Prostate gland (tissue), 2 donors: ENCODE results near the gene CCIN. TPM values are rescaled to one million over a fixed set of nuclear protein-coding genes. Genes with fewer than 3 reads are reported as not detected.

Experiments used
- DNase-seq: peaks from one replicate; pipeline ENCODE4 v3.0.0-alpha.2; 2019; ENCODE audit warnings: low spot score
- H3K27ac ChIP-seq, 2 donors: fragments of 200-600 bp; sonication (generic); 2 replicates each; pipeline ENCODE4 v1.5.1; 2017 to 2019
- H3K27me3 ChIP-seq: fragments of 200-600 bp; sonication (generic); replicated peaks from 2 replicates; pipeline ENCODE4 v1.5.1; 2019; ENCODE audit not compliant: insufficient read depth
- H3K36me3 ChIP-seq, 2 donors: fragments of 200-600 bp; sonication (generic); 1 replicate in 1 of 2; 2 replicates in 1 of 2; pipeline versions ENCODE4 v1.5.1 to v1.8.1; 2017 to 2019
- H3K4me1 ChIP-seq: fragments of 200-600 bp; sonication (generic); replicated peaks from 2 replicates; pipeline ENCODE4 v1.5.1; 2019
- H3K4me3 ChIP-seq, 2 donors: fragments of 200-600 bp; sonication (generic); 2 replicates each; pipeline ENCODE4 v1.5.1; 2017 to 2019
- H3K9me3 ChIP-seq: fragments of 200-600 bp; sonication (generic); 2 replicates; pipeline ENCODE4 v1.5.1; 2017
- POLR2A ChIP-seq: fragments of 450-650 bp; IDR thresholded peaks from one replicate; pipeline ENCODE4 v1.6.1; 2016; ENCODE audit warnings: antibody characterized with exemption, mild to moderate bottlenecking
- POLR2AphosphoS5 ChIP-seq: sonication (generic); formaldehyde crosslinking; IDR thresholded peaks from one replicate; pipeline ENCODE4 v1.6.1; 2017; ENCODE audit warnings: antibody characterized with exemption
- WGBS: methylation state at CpG from one replicate; pipeline ENCODE4 v1.1.5; 2018; 5-methylcytosine and 5-hydroxymethylcytosine counted together
- intact Hi-C: fragments of 100-400 bp; cut with DNase I; formaldehyde crosslinking; loops from one replicate; pipeline ENCODE4 v1.14.2; 2022
- total RNA-seq, 2 donors: library from RNA; depleted of rRNA; stranded (reverse); fragments of >200 nt; gene quantifications; one replicate each; pipeline ENCODE4 v1.1.0, GENCODE V29; 2016
- TF ChIP-seq, protein P1 (sequence below), 4 experiments: fragments of 200-600 bp in 2 of 4; fragments of 450-650 bp in 2 of 4; sonication (generic) in 2 of 4; IDR thresholded peaks; 1 replicate in 3 of 4; 2 replicates in 1 of 4; pipeline ENCODE4 v1.5.1; 2016 to 2019; ENCODE audit warnings: antibody characterized with exemption in 4 of 4, mild to moderate bottlenecking in 2 of 4, moderate library complexity in 2 of 4

The CCIN gene
- total RNA-seq, 2 donors from 2014 or later = 0.18 to 3.0 TPM

DNA sequence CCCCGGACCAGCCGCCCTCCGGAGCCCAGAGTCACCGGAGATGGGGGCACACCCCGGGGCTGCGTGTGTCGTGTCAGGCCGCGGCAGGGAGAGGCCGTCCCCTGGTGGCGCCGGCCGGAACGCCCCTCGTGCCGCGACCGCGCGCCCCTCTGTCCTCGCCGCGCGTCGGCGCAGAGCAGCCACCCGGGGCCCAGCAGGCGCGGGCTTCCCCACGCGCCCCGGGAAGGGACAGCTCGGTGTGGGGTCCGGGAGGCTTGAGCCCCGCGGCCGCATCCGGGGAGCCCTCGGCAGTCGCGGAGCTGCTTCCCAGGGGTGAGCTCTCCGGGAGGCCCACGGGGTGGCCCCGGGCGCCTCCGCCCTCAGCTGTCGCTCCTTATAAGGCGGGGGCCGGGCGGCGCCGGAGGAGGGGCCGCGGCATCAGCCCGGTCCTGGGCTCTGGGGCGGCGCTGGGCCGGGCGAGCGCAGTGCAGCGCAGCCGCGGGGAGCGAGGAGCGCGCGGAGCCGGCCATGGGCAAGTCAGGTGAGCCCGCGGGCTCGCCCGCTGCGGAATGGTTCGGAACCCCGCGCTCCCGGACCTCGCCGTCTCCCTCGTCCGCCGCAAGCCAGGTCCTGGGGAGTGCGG is 32.8 kb upstream of the CCIN start, which contains the start of gene GLIPR2:
Gene GLIPR2 (plus strand): TSS at position 462 of the 622 bp plus-strand sequence. CDS start 46 bp downstream, at position 508.
- peak within 1 kb of the TSS; percentile 63 to 91 for H3K4me3 ChIP-seq
- no peaks in the 10 kb centered on the region for H3K27me3 ChIP-seq
- intact Hi-C loops = loop anchor here (2.0 kb wide), 1 partner anchor 30 kb away; no protein-coding TSS in a partner anchor
- WGBS = 1% methylated on average over 27 of the region's 83 CpGs
- peak; percentile 77 for DNase-seq
- TF ChIP-seq POLR2A (peak; percentile 80), POLR2AphosphoS5 (peak; percentile 9)
- TF ChIP-seq, protein P1, sequence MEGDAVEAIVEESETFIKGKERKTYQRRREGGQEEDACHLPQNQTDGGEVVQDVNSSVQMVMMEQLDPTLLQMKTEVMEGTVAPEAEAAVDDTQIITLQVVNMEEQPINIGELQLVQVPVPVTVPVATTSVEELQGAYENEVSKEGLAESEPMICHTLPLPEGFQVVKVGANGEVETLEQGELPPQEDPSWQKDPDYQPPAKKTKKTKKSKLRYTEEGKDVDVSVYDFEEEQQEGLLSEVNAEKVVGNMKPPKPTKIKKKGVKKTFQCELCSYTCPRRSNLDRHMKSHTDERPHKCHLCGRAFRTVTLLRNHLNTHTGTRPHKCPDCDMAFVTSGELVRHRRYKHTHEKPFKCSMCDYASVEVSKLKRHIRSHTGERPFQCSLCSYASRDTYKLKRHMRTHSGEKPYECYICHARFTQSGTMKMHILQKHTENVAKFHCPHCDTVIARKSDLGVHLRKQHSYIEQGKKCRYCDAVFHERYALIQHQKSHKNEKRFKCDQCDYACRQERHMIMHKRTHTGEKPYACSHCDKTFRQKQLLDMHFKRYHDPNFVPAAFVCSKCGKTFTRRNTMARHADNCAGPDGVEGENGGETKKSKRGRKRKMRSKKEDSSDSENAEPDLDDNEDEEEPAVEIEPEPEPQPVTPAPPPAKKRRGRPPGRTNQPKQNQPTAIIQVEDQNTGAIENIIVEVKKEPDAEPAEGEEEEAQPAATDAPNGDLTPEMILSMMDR (IDR thresholded peaks at IDR 0.05) = peak in 3 of 4 experiments; percentile 17 to 41 (median 29)
- H3K4me1 ChIP-seq = no peaks in the 10 kb centered on the region
- H3K36me3 ChIP-seq = no peaks in the 10 kb centered on the region
- H3K9me3 ChIP-seq = no peaks in the 10 kb centered on the region
- H3K27ac ChIP-seq = peak within 1 kb of the TSS; percentile 78 to 83

DNA sequence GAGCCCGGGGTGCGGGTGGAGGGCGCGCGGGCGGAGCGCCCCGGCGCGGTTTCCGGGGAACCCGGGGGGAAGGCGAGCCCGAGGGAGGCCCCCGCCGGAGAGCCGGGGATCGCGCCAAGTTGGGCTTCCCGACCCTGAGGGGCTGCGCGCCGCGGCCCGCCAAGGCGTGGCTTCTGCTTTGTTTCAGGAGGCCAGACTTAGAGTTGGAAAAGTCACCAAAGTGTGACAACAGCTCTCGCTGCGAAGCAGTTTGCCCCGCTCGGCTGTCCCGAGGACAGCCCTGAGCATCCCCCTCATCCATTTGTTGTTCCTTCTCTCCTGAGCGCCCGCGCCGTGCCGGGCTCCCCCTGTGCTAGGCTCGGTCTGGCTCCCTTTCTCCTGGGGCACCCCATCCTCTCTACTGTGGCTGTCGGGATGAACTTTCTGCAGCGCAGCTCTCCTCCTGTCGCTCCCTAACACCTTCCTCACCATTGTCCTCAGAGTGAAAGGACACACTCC is 32.2 kb upstream of the CCIN start:
- Histone ChIP-seq H3K4me3 (peak overlapping the region; percentile 63 to 91), H3K27ac (peak overlapping the region; percentile 78 to 83), H3K4me1 (no peaks in the 10 kb centered on the region), H3K27me3 (no peaks in the 10 kb centered on the region), H3K9me3 (no peaks in the 10 kb centered on the region), H3K36me3 (no peaks in the 10 kb centered on the region)
- TF ChIP-seq POLR2A (no peak), POLR2AphosphoS5 (no peak)
- TF ChIP-seq, protein P1 (IDR thresholded peaks at IDR 0.05) = no peak
- intact Hi-C loops = loop anchor here (2.0 kb wide), 1 partner anchor 30 kb away; no protein-coding TSS in a partner anchor
- DNase-seq = no peak
- WGBS = under 1% methylated on average over 28 of the region's 40 CpGs

DNA sequence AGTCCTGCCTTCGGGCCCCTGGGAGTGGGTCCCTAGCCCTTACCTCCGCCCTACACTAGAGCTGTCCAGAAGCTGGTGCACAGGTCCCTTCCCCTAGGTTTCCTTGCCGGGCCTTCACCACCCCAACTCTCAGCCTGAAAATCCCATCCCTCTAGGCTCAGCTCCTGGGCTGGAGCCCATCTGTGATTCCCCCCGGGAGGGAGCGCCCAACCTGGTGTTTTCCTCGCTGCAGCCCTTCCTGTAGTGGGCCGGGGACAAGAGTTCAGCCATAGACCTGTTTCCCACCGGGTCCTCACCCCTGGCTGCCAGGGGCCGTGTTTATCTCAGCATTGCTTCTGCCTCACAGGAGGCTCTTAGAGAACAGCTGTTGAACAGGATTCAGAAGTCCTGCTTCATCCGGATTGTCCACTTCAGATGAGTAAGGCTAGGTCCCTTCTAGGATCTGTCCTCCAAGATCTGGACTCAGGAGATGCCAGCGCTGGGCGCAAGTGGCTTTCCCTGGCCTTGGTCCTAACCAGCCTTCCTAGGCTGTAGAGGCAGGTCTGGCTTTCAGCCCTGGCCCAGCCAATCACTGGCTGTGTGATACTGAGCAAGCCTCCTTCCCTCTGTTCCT is 31.7 kb upstream of the CCIN start:
- H3K36me3 ChIP-seq = no peaks in the 10 kb centered on the region
- H3K4me1 ChIP-seq = peaks cover under 1% of the 10 kb centered on the region
- TF ChIP-seq POLR2AphosphoS5 = no peak
- TF ChIP-seq POLR2A = no peak
- TF ChIP-seq, protein P1 (IDR thresholded peaks at IDR 0.05) = no peak
- 27% methylated on average over 12 of the region's 12 CpGs for WGBS
- intact Hi-C loops = loop anchor here (2.0 kb wide), 1 partner anchor 29 kb away; no protein-coding TSS in a partner anchor
- H3K27ac ChIP-seq = peak overlapping the region; percentile 78 to 83
- H3K4me3 ChIP-seq = peak overlapping the region; percentile 63 to 91
- H3K27me3 ChIP-seq = no peaks in the 10 kb centered on the region
- no peak for DNase-seq
- H3K9me3 ChIP-seq = no peaks in the 10 kb centered on the region

DNA sequence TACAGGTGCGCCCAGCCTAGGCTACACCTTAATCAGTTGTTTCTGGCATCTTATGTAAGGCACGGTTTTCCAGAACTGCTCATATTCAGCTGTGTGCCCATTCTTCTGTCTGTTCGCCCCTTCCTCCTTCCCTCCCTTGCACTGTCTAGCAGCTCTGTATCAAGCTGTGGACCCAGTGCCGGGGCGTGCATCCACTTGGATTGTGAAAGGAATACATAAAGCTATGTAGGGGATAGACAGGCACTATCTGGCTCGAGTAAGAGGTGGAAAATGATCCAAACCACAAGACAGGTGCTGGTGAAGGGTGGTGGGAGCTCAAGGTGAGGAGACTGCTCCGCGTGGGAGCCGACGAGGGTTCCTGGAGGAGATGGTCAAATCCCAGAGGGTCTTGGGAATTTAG is 30.7 kb upstream of the CCIN start:
- no peaks in the 10 kb centered on the region for H3K27me3 ChIP-seq
- no peak overlapping the region for H3K4me3 ChIP-seq
- H3K4me1 ChIP-seq = peaks cover 5% of the 10 kb centered on the region
- no peaks in the 10 kb centered on the region for H3K36me3 ChIP-seq
- no peak for DNase-seq
- H3K27ac ChIP-seq = peak overlapping the region in 1 of 2 donors; percentile 78
- no peaks in the 10 kb centered on the region for H3K9me3 ChIP-seq
- intact Hi-C loops = no loop called here
- TF ChIP-seq, protein P1 (IDR thresholded peaks at IDR 0.05) = no peak
- TF ChIP-seq POLR2AphosphoS5 (no peak), POLR2A (no peak)
- 90% methylated on average over 10 of the region's 10 CpGs for WGBS
